DND-41 (cell line): ENCODE data around the gene ZNF253.
"Not testable (repeated sequence)": the region's sequence is repeated elsewhere in the genome, so short reads cannot be mapped to it uniquely, and the experiment has no call there.

Source experiments
- ATAC-seq: fragments of 200-7000 bp; cut with Tn5 transposase; 3 replicates; pipeline ENCODE4 v1.9.1; 2021; ENCODE audit warnings: low read depth; ENCODE audit not compliant: insufficient read depth
- DNase-seq: peaks from one replicate; pipeline ENCODE4 v3.0.0-alpha.2; 2020
- H2AFZ ChIP-seq: 2 replicates; pipeline ENCODE4 v1.6.0; 2012; ENCODE audit warnings: low read depth, low read length
- H3K27ac ChIP-seq: 2 replicates; pipeline ENCODE4 v1.5.1; 2012; ENCODE audit warnings: low read length, inconsistent platforms
- H3K27me3 ChIP-seq: fragments of 200-600 bp; sonication (generic); 2 replicates; pipeline ENCODE4 v1.6.0; 2012; ENCODE audit warnings: low read length, mild to moderate bottlenecking, inconsistent platforms; ENCODE audit not compliant: insufficient read depth, poor library complexity
- H3K36me3 ChIP-seq: 2 replicates; pipeline ENCODE4 v1.5.1; 2012; ENCODE audit warnings: low read length, inconsistent platforms; ENCODE audit not compliant: insufficient read depth
- H3K4me1 ChIP-seq: 2 replicates; pipeline ENCODE4 v1.5.1; 2012; ENCODE audit warnings: mild to moderate bottlenecking, low read length; ENCODE audit not compliant: insufficient read depth
- H3K4me2 ChIP-seq: 2 replicates; pipeline ENCODE4 v1.6.0; 2012; ENCODE audit warnings: mild to moderate bottlenecking, moderate library complexity, low read length, inconsistent platforms; ENCODE audit not compliant: insufficient read depth
- H3K4me3 ChIP-seq, 2 experiments: fragments of 200-600 bp in 1 of 2; shearing (Covaris generic) in 1 of 2; 2 replicates each; pipeline ENCODE4 v1.5.1; 2012 to 2016; ENCODE audit warnings: inconsistent platforms in 2 of 2, low read length in 2 of 2, mild to moderate bottlenecking in 2 of 2, low read depth in 1 of 2, moderate library complexity in 1 of 2
- H3K79me2 ChIP-seq: 2 replicates; pipeline ENCODE4 v1.6.0; 2012; ENCODE audit warnings: low read length, inconsistent platforms; ENCODE audit not compliant: insufficient read depth
- H3K9ac ChIP-seq: 2 replicates; pipeline ENCODE4 v1.6.0; 2012; ENCODE audit warnings: low read depth, mild to moderate bottlenecking, inconsistent platforms, low read length, moderate library complexity
- H3K9me3 ChIP-seq: 2 replicates; pipeline ENCODE4 v1.5.1; 2012; ENCODE audit warnings: low read length, moderate library complexity, mild to moderate bottlenecking, inconsistent platforms; ENCODE audit not compliant: insufficient read depth, severe bottlenecking
- H4K20me1 ChIP-seq: 2 replicates; pipeline ENCODE4 v1.6.0; 2012; ENCODE audit warnings: low read length; ENCODE audit not compliant: insufficient read depth
- EZH2 ChIP-seq: IDR thresholded peaks from 3 replicates; pipeline ENCODE4 v1.6.1; 2012; ENCODE audit warnings: borderline replicate concordance, low read depth, mild to moderate bottlenecking, moderate library complexity, low read length, inconsistent platforms; ENCODE audit not compliant: severe bottlenecking
- TF ChIP-seq, protein P1 (sequence below): IDR thresholded peaks from 2 replicates; pipeline ENCODE4 v1.5.1; 2012; ENCODE audit warnings: borderline replicate concordance, low read length, moderate library complexity, mild to moderate bottlenecking; ENCODE audit not compliant: poor library complexity, severe bottlenecking; ENCODE audit errors: extremely low read depth

Gene ZNF253

DNA sequence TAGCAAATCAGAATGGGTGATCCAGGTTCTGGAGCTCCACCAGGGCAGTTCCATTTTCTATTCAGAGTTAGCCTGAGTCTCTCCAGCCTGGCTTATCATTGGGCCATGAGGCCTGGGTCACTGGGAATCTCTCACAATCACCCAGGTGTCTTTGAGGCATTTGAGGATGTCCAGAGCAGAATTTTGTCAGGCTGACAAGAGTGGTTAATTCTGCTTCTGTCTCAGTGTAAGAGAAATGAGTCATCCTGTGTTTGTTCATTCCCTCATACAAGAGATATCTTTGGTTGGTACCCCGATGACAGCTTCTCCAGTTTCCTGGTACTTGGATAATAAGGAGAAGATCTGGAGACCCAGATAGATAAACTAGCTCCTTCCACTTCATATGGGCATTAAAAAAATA lies 45.5 kb downstream of the ZNF253 start:
- H3K27ac ChIP-seq, result no peak overlapping the region
- no peak for TF ChIP-seq EZH2
- TF ChIP-seq, protein P1, sequence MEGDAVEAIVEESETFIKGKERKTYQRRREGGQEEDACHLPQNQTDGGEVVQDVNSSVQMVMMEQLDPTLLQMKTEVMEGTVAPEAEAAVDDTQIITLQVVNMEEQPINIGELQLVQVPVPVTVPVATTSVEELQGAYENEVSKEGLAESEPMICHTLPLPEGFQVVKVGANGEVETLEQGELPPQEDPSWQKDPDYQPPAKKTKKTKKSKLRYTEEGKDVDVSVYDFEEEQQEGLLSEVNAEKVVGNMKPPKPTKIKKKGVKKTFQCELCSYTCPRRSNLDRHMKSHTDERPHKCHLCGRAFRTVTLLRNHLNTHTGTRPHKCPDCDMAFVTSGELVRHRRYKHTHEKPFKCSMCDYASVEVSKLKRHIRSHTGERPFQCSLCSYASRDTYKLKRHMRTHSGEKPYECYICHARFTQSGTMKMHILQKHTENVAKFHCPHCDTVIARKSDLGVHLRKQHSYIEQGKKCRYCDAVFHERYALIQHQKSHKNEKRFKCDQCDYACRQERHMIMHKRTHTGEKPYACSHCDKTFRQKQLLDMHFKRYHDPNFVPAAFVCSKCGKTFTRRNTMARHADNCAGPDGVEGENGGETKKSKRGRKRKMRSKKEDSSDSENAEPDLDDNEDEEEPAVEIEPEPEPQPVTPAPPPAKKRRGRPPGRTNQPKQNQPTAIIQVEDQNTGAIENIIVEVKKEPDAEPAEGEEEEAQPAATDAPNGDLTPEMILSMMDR, result no peak
- no peaks in the 10 kb centered on the region for H3K4me1 ChIP-seq
- H3K4me2 ChIP-seq, result no peak overlapping the region
- ATAC-seq (no peak), DNase-seq (no peak)
- peaks cover 100% of the 10 kb centered on the region for H3K79me2 ChIP-seq
- no peak overlapping the region for H2AFZ ChIP-seq
- no peaks in the 10 kb centered on the region; the same call in 1 of the 2 replicates for H4K20me1 ChIP-seq
- H3K9ac ChIP-seq, result no peak overlapping the region
- H3K27me3 ChIP-seq, result no peaks in the 10 kb centered on the region
- peaks cover 66% of the 10 kb centered on the region for H3K9me3 ChIP-seq
- H3K4me3 ChIP-seq, result no peak overlapping the region
- peaks cover 95% of the 10 kb centered on the region for H3K36me3 ChIP-seq

DNA sequence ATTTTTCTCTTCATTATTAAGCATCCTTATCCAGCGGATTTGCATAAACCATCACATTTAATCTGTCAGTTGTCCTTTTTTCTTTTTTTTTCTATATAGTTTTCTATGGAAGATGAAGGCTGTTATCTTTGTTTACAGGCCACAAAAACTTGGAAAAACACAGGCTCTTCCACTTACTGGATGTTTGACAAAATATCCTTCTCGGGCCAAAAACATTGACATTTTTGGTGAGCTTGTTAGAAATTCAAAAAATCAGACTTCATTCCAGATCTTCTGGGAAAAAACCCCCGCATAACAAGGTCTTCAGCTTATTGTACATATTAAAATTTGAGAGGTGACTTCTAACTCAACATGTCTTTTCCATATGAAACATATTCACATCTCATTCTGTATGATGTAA lies 48.9 kb downstream of the ZNF253 start:
- ATAC-seq, result no peak
- H4K20me1 ChIP-seq, result no peaks in the 10 kb centered on the region; the same call in 1 of the 2 replicates

DNA sequence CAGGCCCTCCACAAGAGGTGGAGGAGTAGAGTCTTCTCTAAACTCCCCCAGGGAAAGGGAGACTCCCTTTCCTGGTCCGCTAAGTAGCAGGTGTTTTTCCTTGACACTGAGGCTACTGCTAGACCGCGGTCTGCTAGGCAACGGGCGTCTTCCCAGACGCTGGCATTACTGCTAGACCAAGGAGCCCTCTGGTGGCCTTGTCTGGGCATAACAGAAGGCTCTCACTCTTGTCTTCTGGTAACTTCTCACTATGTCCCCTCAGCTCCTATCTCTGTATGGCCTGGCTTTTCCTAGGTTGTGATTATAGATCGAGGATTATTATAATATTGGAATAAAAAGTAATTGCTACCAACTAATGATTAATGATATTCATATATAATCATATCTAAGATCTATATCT lies 64.7 kb downstream of the ZNF253 start:
- not testable (repeated sequence) for H3K4me2 ChIP-seq, H3K27me3 ChIP-seq, H3K9ac ChIP-seq, ATAC-seq, H3K4me1 ChIP-seq, H2AFZ ChIP-seq, H4K20me1 ChIP-seq, H3K27ac ChIP-seq
- Histone ChIP-seq H3K9me3 (peaks cover 94% of the 10 kb centered on the region), H3K36me3 (peaks cover 97% of the 10 kb centered on the region), H3K4me3 (peak overlapping the region in 1 of 2 experiments; percentile 22; a peak in 1 of 4 replicates), H3K79me2 (peaks cover 30% of the 10 kb centered on the region)
- DNase-seq, result peak; percentile 41
- TF ChIP-seq, protein P1, result peak; percentile 35

More for the DNA sequence above, 48.9 kb downstream of the ZNF253 start:
- Histone ChIP-seq H2AFZ (no peak overlapping the region), H3K4me3 (no peak overlapping the region), H3K4me2 (no peak overlapping the region), H3K9me3 (peaks cover 47% of the 10 kb centered on the region), H3K9ac (no peak overlapping the region), H3K27me3 (no peaks in the 10 kb centered on the region), H3K36me3 (peaks cover 84% of the 10 kb centered on the region), H3K27ac (no peak overlapping the region), H3K4me1 (no peaks in the 10 kb centered on the region), H3K79me2 (peaks cover 84% of the 10 kb centered on the region)
- no peak for TF ChIP-seq EZH2
- TF ChIP-seq, protein P1, result no peak
- DNase-seq, result no peak

DNA sequence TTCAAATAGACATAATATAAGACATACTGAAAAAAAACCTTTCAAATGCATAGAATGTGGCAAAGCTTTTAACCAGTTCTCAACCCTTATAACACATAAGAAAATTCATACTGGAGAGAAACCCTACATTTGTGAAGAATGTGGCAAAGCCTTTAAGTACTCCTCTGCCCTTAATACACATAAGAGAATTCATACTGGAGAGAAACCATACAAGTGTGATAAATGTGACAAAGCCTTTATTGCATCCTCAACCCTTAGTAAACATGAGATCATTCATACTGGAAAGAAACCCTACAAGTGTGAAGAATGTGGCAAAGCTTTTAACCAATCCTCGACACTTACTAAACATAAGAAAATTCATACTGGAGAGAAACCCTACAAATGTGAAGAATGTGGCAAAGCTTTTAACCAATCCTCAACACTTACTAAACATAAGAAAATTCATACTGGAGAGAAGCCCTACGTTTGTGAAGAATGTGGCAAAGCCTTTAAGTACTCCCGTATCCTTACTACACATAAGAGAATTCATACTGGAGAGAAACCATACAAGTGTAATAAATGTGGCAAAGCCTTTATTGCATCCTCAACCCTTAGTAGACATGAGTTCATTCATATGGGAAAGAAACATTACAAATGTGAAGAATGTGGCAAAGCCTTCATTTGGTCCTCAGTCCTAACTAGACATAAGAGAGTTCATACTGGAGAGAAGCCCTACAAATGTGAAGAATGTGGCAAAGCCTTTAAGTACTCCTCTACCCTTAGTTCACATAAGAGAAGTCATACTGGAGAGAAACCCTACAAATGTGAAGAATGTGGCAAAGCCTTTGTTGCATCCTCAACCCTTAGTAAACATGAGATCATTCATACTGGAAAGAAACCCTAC lies 68.0 kb downstream of the ZNF253 start:
- H3K9me3 ChIP-seq, result peaks cover 78% of the 10 kb centered on the region
- H2AFZ ChIP-seq, H3K4me3 ChIP-seq, H3K4me2 ChIP-seq, H3K79me2 ChIP-seq, ATAC-seq, H3K27me3 ChIP-seq, H3K4me1 ChIP-seq, H4K20me1 ChIP-seq, DNase-seq, H3K9ac ChIP-seq, H3K27ac ChIP-seq: not testable (repeated sequence)
- H3K36me3 ChIP-seq, result peaks cover 68% of the 10 kb centered on the region
